DMS79 treated with DMSO at 0.1 percent for 48 hours (cell line): ENCODE measurements around the gene FMN2.
"Not testable (repeated sequence)": the region's sequence is repeated elsewhere in the genome, so short reads cannot be mapped to it uniquely, and the experiment has no call there.

Experiments
- DNase-seq: peaks from one replicate; lab custom pipeline; 2025; lab: John Stamatoyannopoulos, UW

Gene FMN2

GRCh38 chr1:240254778-240255291, 163.2 kb downstream of the FMN2 start:
- DNase-seq: no peak

DNA sequence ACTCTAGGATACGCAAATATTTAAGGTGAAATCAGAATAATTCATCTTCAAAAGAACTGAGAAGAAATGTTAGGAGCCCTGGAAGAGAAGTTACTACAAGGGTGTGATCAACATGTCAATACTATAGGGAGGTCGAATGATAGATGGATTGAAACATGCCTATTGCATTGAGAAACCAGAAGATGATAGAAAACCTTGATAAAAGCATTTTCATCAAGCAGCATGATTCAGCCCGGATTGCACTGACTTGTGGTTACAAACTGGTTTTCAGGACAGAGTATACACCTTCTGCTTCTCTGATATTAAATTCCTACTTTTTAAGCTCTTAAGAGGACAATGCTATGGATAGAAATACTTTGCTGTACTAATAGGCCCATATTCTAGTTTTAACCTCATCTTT, 164.2 kb downstream of the FMN2 start:
- DNase-seq: no peak

DNA sequence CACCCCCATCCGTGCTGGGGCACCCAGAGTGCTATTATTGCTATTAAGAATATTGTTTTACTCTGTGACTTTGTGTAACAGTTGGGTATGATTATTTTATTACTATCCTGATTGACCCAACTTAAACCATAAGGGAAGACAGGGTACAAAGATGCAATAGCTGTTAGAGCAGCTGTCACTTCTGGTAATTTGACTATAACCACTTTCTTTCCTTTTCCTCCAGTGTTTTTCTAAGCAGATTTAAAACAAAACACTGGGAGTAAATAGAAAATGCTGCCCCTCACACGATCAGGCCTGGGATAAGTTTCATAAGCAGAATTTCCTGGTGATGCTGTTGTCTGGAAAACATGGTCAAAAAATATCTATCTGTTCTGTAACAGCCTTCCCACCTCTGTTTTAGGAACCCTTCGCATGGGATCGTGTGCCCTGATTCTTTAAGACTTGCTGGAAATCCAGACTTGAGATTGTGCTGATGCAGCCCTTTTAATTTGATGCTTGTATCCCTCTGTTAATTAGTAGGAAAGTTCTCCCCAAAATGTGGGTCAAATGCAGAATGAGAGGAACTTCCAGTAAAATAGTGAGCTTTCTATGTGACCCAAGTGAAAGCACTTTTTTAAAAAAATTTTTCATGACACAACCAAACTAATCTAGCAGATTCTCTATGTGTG, 165.3 kb downstream of the FMN2 start:
- no peak for DNase-seq

GRCh38 chr1:240258910-240259309, 167.2 kb downstream of the FMN2 start:
- no peak for DNase-seq

GRCh38 chr1:240264494-240264893, 172.8 kb downstream of the FMN2 start:
- not testable (repeated sequence) for DNase-seq

DNA sequence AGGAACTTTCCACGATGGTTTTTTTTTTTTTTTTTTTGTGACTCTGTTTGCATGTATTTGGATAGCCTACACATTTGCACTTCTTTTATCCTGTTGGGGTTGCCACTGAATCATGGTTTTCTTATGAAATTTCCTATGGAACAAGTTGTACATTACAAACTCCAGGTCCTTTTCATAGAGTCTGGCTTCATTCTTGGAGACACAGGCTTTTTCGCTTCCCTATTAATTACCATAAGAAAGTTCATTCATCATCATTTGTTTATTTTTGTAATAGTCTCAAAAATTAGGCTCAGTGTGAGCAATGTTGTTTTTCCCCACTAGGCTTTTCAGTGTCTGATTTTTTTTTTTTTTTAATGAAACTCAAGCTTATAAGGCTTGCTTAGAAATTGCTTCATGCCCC, 179.4 kb downstream of the FMN2 start:
- no peak for DNase-seq

DNA sequence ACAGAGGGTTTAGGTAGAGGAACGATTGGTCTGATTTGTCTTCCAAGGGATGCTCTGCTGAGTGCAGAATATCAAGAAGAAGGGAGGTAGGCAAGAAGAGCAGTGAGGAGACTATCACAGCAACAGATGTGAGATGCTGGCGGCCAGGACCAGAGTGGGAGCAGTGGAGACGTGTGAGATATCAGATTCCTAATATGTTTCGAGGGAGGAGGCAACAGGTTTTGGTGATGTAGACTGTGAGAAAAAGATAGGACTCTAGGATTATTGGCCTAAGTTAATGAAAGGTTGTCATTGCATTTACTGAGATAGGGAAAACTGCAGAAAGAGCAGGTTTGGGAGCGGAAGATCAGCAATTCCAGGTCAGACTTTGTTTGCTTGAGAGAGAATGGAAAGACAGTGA, 182.9 kb downstream of the FMN2 start:
- no peak for DNase-seq

- DNase-seq: not testable (repeated sequence)
Observed at GRCh38 chr1:240275219-240275618, 183.5 kb downstream of the FMN2 start.

- no peak for DNase-seq
Observed at GRCh38 chr1:240278082-240278481, 186.4 kb downstream of the FMN2 start.

DNA sequence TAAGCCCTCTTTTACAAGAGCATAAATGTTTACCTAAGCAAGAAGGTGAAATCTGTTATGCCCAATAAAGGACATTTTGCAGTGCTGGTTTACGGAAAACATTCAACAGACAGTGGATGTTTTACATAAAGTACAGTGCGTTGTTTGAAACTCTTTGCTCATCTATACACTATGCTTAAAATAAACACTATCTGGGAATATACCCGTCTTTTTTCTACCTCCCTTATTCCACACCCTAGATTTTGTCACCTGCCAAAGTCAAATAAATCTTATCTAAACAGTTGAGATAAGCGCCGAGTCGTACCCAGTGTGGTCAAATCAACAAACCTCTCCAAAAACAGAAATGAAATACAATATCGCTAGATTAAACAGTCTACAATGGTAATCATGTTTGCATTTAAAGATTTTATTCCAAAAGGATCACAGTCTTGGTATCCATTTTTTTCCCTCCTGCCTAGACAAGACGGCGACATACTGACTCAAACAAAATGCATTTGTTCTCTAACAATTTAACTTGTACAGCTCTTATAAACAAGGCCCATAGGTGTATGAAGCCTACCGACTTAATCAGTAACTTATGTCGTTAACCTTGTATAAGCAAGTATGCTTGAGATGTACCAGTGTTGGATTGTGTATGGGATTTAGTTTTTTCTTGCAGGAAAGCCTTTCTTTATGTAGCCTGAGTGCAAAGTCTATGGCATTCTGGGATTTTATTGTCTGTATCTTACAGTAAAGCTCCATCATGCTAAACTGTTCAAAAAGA, 189.1 kb downstream of the FMN2 start:
- no peak for DNase-seq

DNA sequence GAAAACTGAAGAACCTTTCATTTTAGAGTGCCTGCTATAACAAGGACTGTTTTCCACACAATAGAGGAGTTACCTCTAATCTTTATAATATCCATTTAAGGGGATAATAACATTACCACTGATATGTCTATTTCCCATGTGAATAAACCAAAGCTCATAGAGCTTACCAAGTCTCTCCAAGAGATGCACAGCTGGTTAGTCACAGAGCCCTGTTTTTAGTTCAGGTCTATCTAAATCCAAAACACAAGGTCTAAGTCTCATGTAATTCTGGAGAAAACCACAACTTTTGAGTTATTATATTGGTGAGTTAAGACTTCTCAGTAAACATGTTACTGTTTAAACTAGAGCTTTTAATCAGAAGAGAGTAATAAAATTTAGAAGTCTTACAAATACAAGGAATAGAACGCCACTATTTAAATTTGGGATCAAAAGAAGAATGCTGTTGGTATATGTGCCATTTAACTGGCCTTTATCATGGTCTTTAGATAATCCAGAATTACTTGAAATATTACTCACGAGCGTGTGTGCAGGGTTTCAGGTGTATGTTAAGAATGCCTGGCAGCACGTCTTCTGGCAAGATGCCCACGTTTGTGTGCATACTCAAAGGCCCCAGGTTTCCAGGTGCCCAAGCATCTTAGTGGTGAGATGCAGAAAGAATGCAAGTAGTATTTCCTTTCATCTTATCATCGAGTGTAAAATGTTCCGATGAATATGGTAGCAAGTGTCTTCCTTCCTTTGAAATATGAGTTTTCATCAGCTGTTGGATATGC, 190.6 kb downstream of the FMN2 start:
- peak; percentile 25 for DNase-seq

GRCh38 chr1:240284656-240285414, 193.2 kb downstream of the FMN2 start:
- DNase-seq: no peak

- DNase-seq: no peak
Observed at GRCh38 chr1:240285540-240285939, 193.9 kb downstream of the FMN2 start.

- DNase-seq: no peak
Observed at GRCh38 chr1:240287722-240288121, 196.0 kb downstream of the FMN2 start.

DNA sequence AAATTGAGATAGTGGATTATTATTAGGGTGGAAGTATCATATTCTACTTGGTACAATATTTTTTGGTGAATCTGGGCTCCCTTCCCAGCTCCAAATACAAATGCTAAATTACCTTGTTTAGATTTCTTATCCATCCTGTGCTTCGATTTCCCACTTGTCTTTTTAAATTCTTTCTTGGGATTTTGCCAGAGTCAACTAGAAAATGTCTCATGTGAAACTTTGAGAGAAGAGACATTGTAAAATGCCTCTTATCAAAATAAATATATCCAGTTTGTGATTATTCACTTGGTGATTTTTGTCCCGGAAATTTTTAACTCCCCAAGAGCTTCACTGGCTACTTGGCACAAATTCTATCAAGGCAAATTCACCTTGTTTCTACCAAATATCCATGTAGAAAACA, 202.0 kb downstream of the FMN2 start:
- DNase-seq: no peak

DNA sequence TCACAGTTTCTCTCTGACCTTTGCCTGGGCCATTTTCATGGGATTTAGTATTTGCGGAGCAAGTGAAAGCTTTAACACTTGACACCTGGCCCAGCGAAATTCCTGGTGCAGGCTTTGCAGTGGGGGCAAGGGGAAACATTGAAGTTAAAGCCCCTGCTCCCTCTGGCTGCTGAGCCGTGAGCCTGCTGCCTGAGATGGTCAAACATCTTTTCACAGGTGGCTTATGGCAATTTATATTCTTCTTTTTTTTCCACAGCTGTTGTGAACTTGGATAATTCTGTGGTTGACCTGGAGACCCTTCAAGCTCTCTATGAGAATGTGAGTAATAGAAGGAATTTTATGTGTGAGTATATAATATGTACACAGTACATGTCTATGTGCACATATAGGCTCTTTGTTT, 202.9 kb downstream of the FMN2 start:
- no peak for DNase-seq

DNA sequence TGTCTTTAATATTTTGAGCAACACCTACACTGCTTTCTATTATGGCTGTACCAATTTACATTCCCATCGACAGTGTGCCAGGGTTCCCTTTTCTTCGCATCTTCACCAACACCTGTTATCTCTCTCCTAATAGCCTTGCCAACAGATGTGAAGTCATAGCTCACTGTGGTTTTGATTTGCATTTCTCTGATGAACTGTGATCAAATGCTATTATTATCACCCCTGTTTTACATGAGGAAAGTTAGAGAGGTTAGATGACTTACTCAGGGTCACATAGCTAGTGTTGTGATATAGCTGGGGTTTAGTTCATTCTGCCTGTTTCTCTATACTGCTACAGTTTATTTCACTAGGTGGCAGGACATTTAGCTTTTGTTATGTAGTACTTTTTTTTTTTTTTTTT, 204.1 kb downstream of the FMN2 start:
- DNase-seq: no peak

- DNase-seq: no peak
Observed at GRCh38 chr1:240304466-240304865, 212.8 kb downstream of the FMN2 start.

- no peak for DNase-seq
Observed at GRCh38 chr1:240306673-240307072, 215.0 kb downstream of the FMN2 start.

- DNase-seq: no peak
Observed at GRCh38 chr1:240308096-240308495, 216.4 kb downstream of the FMN2 start.

DNA sequence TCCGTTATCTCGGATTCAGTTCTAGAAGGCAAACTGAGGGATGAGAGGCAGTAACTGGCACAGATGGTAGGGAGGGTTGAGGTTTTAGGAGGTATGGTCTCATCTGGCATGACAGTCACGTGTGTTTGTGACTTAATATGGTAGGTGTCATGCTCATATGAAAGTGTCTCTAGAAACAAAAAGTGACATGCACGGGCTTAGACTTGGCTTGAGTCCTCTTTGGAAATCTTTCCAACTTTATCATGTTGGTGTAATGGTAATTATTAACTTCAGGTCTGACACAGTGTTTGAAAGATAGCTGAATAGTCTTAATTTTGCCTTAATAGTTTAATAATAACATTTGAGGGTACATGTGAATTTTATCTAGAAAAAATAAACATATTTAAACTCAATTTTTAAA, 218.1 kb downstream of the FMN2 start:
- DNase-seq: no peak
